Mucosa of stomach (tissue), 1 donor: Measurements from ENCODE around the gene LRATD1.
A peak's percentile ranks its signal among the peaks of the same experiment; 100 is the strongest.

ENCODE experiments used
- H3K27me3 ChIP-seq: one replicate; pipeline ENCODE4 v1.7.0; 2013; ENCODE audit warnings: mild to moderate bottlenecking, low read length; ENCODE audit not compliant: control insufficient read depth, insufficient read depth
- H3K36me3 ChIP-seq: one replicate; pipeline ENCODE4 v1.7.0; 2013; ENCODE audit warnings: low read length; ENCODE audit not compliant: control insufficient read depth, insufficient read depth
- H3K4me1 ChIP-seq: one replicate; pipeline ENCODE4 v1.7.0; 2013; ENCODE audit warnings: mild to moderate bottlenecking, low read length; ENCODE audit not compliant: control insufficient read depth, insufficient read depth
- H3K4me3 ChIP-seq: one replicate; pipeline ENCODE4 v1.7.0; 2013; ENCODE audit warnings: low read length
- H3K9ac ChIP-seq: one replicate; pipeline ENCODE4 v1.7.0; 2013; ENCODE audit warnings: mild to moderate bottlenecking, low read length, moderate library complexity
- H3K9me3 ChIP-seq: one replicate; pipeline ENCODE4 v1.7.0; 2013; ENCODE audit warnings: mild to moderate bottlenecking, low read length, moderate library complexity; ENCODE audit not compliant: control insufficient read depth
- donor health status: Pancreatic carcinoma.

The LRATD1 gene, protein sequence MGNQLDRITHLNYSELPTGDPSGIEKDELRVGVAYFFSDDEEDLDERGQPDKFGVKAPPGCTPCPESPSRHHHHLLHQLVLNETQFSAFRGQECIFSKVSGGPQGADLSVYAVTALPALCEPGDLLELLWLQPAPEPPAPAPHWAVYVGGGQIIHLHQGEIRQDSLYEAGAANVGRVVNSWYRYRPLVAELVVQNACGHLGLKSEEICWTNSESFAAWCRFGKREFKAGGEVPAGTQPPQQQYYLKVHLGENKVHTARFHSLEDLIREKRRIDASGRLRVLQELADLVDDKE

DNA sequence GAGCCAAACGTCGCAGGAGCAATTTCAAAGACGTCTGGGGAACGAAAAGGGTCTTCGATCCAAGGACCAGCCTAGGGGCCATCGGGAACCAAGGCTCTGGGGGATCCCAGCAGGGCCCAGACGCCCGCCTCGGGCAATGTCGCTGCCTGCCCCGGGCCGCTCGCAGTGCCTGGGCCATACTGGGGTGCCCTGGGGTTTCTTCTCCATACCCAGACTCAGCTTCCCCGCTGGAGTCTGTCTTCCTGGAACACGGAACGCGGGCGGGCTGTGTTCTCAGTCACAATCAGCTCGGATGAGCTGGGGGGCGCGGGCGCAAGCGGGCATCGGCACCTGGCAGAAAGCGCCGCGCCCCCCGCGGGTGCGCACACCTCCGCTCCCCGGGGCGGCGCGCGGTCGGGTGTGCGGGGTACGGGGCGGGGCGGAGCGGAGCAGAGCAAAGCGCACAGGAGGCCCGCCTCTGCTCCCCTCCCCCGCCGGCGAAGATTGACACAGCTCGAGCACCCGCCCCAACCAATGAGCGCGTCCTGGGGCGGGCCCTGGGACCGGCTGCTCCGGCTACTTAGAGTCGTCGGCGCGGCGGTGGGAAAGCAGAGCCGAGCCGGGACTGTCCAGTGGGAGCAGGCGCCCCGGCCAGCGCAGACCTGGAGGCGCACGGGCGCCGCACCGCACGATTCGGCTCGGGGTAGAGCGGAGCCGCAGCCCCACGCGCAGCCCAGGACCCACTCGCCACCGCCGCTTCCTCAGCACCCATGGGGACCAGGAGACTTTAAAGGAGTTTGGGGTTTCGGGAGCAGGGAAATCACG, at the start of gene LRATD1:
LRATD1 (plus strand) TSS at position 585 of the 804 bp plus-strand sequence. CDS start 1,263 bp downstream, outside the sequence.
- no peaks in the 10 kb centered on the region for H3K36me3 ChIP-seq
- H3K4me3 ChIP-seq: peak within 1 kb of the TSS; percentile 68
- no peaks in the 10 kb centered on the region for H3K9me3 ChIP-seq
- peak within 1 kb of the TSS; percentile 67 for H3K9ac ChIP-seq
- peaks cover 39% of the 10 kb centered on the region for H3K4me1 ChIP-seq
- peaks cover 10% of the 10 kb centered on the region for H3K27me3 ChIP-seq

DNA sequence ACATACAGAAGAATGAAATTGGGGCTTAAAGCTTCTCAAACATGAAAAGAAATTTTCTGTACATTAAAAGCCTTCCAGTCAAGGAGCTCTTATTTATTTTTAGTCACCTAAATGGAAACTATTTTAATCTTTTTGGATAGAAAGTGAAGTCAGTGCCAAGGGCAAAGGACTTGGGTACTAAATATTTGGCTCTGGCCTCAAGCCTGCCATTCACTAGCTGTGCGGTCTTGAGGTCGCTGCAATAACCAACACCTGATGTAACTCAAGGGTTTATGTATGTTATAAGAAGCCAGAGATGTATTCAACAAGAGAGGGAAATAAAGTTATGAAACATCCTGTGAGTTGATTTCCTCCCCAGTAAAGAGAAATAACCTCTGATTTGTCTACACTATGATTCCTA, 49.5 kb upstream of the LRATD1 start:
- Histone ChIP-seq H3K4me1 (no peaks in the 10 kb centered on the region), H3K27me3 (no peaks in the 10 kb centered on the region), H3K9me3 (no peaks in the 10 kb centered on the region)

DNA sequence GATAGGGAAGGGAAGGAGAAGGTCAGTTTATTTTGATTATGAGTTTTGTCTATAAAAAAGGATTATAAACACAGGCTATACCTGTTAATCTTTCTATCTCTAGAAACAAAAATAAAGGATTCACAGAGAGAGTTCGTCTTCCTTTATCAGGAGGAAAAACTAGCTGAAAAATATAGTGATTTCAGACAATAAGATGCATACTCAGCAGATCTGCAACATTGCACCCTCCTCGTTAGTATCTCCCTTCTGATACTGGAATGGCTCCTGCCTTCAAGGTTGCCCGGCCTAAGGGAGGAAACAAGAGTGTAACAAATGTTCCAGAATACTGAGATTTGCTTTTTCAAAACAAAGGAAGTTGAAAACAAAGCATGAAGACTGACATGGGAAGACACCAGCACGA, 48.7 kb upstream of the LRATD1 start:
- H3K36me3 ChIP-seq: no peaks in the 10 kb centered on the region
- H3K27me3 ChIP-seq: no peaks in the 10 kb centered on the region
- no peaks in the 10 kb centered on the region for H3K9me3 ChIP-seq
- no peak overlapping the region for H3K9ac ChIP-seq
- H3K4me3 ChIP-seq: no peak overlapping the region
- no peaks in the 10 kb centered on the region for H3K4me1 ChIP-seq

More for the DNA sequence above, 49.5 kb upstream of the LRATD1 start:
- no peak overlapping the region for H3K9ac ChIP-seq
- H3K4me3 ChIP-seq: no peak overlapping the region
- no peaks in the 10 kb centered on the region for H3K36me3 ChIP-seq

DNA sequence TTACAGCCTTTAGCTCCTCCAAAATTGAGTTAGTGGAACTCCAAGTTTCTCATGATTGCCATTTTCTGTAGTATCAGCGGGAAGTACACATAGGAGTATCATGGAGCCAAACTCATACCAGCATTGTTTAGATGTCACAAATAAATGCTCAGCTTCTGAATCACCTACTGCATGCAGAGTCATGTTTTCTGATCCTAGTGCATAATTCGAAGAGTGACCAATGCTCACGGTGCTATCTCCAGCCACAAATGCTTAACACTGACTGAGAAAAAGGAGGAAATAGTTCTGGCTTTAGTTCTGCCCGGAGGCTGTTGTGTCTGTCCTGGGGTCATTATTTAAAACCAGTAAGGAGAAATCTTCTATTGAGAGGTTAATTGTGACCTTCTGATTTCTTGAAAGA, 45.4 kb upstream of the LRATD1 start:
- no peaks in the 10 kb centered on the region for H3K9me3 ChIP-seq

DNA sequence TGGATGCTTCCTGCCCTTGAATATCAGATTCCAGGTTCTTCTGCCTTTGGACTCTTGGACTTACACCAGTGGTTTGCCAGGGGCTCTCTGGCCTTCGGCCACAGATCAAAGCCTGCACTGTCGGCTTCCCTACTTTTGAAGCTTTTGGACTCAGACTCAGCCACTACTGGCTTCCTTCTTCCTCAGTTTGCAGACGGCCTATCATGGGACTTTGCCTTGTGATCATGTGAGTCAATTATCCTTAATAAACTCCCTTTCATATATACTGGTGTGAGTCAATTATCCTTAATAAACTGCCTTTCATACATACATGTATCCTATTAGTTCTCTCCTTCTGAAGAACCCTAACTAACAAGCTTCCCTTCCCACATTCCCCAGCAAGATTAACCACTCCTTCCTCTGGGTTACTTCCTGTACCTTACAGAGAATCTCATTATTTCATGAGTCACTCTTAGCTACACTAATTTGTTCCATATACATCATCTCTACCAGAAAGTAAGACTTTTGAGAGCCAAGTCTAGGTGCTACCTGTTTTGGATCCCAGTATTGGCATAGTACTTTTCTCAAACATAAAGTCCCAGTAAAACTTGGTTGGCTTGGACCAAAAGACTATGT, 31.3 kb upstream of the LRATD1 start:
- Histone ChIP-seq H3K4me1 (no peaks in the 10 kb centered on the region), H3K9ac (no peak overlapping the region), H3K36me3 (no peaks in the 10 kb centered on the region), H3K9me3 (no peaks in the 10 kb centered on the region), H3K4me3 (no peak overlapping the region), H3K27me3 (no peaks in the 10 kb centered on the region)

More for the DNA sequence above, 45.4 kb upstream of the LRATD1 start:
- Histone ChIP-seq H3K36me3 (no peaks in the 10 kb centered on the region), H3K4me1 (no peaks in the 10 kb centered on the region), H3K4me3 (no peak overlapping the region), H3K27me3 (no peaks in the 10 kb centered on the region), H3K9ac (no peak overlapping the region)

DNA sequence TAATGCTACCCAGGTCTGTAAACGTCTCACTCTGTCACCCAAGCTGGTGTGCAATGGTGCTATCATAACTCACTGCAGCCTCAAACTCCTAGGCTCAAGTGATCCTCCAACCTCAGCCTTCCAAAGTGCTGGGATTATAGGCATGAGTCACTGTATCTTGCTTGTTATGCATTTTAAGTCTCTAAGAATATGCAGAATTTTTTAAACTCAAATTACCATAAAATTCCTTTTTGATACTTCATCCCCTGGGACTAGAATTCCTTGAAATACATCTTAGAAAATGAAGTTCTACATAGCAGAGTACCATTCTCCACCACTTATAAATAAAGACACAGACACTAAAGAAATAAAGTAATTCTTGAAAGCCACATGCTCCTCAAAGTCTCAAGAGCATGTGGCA, 30.2 kb upstream of the LRATD1 start:
- H3K9me3 ChIP-seq: no peaks in the 10 kb centered on the region
- H3K36me3 ChIP-seq: no peaks in the 10 kb centered on the region
- H3K27me3 ChIP-seq: no peaks in the 10 kb centered on the region
- no peaks in the 10 kb centered on the region for H3K4me1 ChIP-seq
- H3K9ac ChIP-seq: no peak overlapping the region
- H3K4me3 ChIP-seq: no peak overlapping the region

DNA sequence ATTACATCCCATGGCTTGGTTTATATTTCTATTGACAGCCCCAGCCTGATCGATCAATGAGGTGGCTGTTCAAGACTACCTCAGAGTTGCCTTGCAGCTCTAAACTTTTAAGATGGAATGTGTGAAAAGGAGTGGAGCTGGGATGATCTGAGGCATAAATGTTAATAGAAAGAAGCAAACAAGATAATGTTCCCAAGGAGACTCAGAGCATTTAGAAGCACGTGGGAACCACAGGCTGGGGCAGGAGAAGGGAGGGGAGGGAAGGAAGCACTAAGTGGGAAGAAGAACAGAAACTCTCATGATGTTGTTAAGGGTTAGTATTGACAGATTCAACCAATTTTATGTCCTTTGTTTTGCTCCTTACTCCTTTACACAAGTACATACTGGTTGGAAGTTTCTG, 28.8 kb upstream of the LRATD1 start:
- Histone ChIP-seq H3K36me3 (no peaks in the 10 kb centered on the region), H3K9ac (no peak overlapping the region), H3K9me3 (no peaks in the 10 kb centered on the region), H3K4me1 (no peaks in the 10 kb centered on the region), H3K27me3 (no peaks in the 10 kb centered on the region), H3K4me3 (no peak overlapping the region)

DNA sequence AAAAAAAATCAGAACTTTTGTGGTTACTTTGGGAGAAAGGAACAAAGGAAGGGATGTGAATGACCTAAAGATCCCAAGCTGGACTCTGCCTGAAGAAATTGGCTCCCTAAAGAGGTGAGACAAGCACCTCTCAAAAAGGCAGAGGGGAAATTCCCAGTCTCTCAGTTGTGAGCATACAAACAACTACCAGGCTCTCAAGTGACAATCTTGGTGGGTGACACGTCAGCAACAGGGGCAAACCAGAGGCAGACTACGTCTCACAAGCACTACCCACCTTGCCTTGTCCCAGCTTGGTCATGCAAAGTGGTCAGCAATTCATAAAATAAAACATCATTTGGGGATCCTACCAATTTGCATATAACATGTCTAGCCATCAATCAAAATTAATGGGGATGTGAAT, 24.3 kb upstream of the LRATD1 start:
- Histone ChIP-seq H3K9ac (no peak overlapping the region), H3K9me3 (no peaks in the 10 kb centered on the region), H3K36me3 (no peaks in the 10 kb centered on the region), H3K27me3 (no peaks in the 10 kb centered on the region), H3K4me1 (no peaks in the 10 kb centered on the region), H3K4me3 (no peak overlapping the region)

DNA sequence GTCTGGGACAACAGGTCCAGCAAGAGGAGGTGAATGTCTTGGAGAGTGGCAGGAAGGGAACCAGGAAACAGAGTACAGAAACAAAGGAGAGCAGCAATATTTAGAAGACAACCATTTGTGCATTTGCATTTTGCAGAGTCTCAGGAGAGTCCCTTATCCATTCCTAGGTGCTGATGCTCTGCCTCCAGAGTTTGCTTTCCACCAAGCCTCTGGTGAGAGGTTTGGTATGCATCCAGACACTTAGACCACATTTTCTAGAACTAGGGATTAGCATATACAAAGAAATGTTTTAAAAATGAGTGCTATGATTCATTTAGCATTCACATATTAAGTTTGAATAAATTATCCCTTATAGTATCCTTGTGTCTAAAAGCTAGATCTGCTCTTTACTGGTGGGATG, 18.5 kb upstream of the LRATD1 start:
- Histone ChIP-seq H3K9me3 (no peaks in the 10 kb centered on the region), H3K4me1 (no peaks in the 10 kb centered on the region), H3K36me3 (no peaks in the 10 kb centered on the region), H3K4me3 (no peak overlapping the region), H3K9ac (no peak overlapping the region), H3K27me3 (no peaks in the 10 kb centered on the region)

DNA sequence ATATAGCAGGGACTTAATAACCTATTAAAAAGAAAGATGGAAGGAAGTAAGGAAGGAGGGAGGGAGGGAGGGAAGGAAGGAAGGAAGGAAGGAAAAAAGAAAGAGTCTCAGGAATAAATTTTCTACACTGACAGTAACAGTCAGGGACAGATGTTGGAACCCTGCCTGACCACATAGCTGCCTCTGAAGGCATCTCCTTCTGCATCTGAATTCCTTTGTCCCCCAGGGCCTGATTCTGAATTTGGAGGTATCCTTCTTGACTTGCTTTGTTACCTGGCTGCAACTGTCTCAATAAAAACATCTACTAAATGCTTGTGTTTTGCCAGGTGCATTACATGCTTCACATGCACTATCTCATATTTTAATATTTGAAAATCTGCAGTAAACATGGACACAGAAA, 17.4 kb upstream of the LRATD1 start:
- H3K27me3 ChIP-seq: no peaks in the 10 kb centered on the region
- H3K9me3 ChIP-seq: no peaks in the 10 kb centered on the region

DNA sequence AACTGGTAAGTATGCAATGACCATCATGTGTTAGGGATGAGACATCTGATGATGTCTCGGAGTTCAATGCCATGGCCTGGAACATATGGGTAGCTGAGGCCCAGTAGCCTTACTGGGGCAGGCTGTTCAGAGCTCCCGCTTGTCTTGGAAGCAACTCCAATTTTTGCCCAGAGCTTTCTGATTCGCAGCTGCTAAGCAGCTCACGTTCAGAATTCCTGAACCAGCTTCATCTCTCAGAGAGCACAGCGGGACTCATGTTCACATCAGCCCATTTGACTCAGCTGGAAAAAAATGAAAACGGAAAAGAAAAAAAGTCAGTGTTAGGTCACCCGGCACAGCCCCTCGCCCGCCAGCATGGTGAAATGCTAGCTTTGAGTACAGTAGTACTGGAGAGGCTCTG, 16.8 kb upstream of the LRATD1 start:
- Histone ChIP-seq H3K4me1 (no peaks in the 10 kb centered on the region), H3K9ac (no peak overlapping the region), H3K36me3 (no peaks in the 10 kb centered on the region), H3K27me3 (no peaks in the 10 kb centered on the region), H3K4me3 (no peak overlapping the region), H3K9me3 (no peaks in the 10 kb centered on the region)

More for the DNA sequence above, 17.4 kb upstream of the LRATD1 start:
- Histone ChIP-seq H3K4me1 (no peaks in the 10 kb centered on the region), H3K9ac (no peak overlapping the region), H3K4me3 (no peak overlapping the region), H3K36me3 (no peaks in the 10 kb centered on the region)

DNA sequence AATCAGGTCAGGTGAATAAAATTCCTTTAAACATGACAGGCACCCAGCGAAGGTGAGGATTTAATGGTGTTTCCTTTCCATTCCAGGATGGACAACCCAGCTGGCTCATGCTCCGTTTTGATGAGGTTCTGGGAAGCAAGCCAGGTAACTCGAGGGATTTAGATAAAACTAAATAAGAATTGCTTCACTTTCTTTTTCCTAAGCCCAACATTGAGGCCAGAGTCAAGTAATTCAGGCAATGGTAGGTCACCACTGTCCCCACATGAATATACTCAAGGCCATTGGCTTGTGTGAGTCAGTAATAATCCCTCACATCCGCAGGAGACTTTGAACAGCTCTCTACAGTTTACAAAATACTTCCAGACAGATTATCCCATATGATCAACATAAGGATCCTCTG, 16.2 kb upstream of the LRATD1 start:
- H3K9ac ChIP-seq: no peak overlapping the region
- H3K4me1 ChIP-seq: no peaks in the 10 kb centered on the region
- H3K27me3 ChIP-seq: no peaks in the 10 kb centered on the region
- H3K9me3 ChIP-seq: no peaks in the 10 kb centered on the region
- H3K36me3 ChIP-seq: no peaks in the 10 kb centered on the region
- H3K4me3 ChIP-seq: no peak overlapping the region
